NCI-H1092 treated with DMSO at 0.1 percent for 48 hours (cell line): ENCODE measurements around the gene ZNF546.
"Not testable (repeated sequence)": the region's sequence is repeated elsewhere in the genome, so short reads cannot be mapped to it uniquely, and the experiment has no call there.

Experiments used
- DNase-seq: peaks from one replicate; lab custom pipeline; 2025; lab: John Stamatoyannopoulos, UW

ZNF546 gene

DNA sequence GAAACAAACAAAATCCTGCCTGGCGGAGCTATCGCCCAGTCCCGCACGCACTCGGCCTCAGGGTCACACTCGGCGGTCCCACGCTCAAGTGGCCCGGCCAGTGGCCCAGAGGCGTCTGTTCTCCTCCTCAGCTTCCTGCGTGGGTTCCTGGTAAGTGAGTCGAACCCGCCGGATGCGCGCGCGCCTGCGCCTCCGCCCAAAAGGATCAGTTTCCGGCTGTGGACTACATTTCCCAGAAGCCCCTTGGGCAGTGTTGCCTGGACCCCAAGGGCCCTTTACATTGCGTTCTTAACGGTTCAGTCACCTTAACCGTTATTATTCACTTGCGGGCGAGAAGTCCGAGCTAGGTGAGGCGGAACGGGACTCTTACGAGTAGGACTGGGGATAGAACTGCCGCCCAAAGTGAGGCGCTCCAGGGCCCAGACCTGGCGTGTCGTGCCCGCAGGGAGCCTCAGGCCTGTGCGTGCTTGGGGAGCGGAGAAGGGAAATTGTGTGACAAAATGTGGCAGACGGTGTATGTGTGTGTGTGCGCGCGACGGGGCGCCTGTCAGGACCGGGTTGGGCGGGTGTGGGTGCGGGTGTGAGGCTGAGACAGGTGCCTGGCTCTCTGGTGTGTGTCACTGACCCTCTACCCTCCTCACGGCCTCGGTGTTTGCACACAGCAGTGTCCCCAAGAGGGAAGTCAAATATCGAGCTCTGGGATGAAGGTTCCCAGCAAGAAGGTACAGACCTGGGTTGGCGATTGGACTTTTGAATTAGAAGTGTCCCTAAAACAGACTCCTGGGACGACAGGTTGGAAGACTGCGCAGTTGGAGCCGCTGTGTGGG, at the start of gene ZNF546:
Gene ZNF546, plus strand, starts transcription at position 250 of the 827 bp plus-strand sequence. CDS start 1,267 bp downstream, outside the sequence.
- peak; percentile 65 for DNase-seq

DNA sequence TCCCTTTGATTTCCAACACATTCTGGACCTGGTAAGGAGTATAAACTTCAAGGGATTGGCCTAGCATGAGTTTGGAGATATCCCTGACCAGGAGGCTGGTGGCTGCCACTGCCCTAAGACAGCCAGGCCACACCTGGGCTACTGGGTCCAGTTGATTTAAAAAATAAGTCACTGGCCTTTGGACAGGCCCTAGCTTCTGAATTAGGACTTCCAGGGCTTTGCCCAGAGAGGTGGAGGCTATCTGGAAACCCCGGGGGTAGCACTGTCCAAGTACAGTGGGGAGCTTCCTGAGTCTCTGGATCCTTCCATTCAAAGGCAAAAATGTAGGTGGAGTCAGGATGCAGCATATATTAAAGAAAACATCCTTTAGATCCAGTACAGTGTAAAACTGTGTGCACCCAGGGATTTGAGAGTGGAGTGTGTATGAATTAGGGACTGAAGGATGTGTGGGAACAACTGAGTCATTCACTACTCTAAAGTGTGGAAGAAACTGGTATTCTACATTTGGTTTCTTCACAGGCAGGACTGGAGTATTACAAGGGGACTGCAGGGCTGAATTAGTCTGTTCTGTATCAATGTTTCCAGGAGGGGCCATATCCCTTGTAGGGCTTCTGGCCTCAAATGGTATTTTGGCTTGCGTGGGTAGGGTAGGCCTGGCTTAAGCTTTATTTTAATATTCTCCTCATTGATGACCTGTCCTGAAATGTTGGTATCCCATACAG, 47.7 kb upstream of the ZNF546 start:
- DNase-seq = no peak

DNA sequence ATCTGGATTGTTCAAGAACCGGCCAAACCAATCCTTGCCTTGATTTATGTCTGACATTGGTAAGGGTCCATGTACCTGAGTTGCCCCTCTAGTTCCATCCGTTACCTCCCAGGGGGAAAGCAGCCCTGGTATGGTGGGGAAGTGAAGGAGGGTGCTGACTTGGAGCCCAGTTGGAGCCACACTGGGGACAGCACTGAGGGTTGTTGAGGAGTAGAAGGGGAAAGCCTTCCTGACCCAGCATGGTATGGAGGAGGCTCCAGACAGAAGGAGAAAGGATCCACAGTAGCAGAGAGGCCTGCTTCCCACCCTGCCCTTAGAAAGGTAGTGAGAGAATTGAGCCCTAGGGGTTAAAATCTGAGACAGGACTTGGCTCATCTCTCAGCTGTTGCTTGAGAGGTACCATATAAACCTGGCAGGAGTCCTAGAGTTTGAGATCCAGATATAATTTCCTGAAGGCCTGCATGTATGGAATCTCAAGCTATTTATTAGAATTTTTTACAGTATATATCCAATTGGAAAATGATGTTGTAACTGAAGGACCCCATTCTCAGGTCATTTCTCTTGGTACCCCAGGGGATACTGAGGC, 45.7 kb upstream of the ZNF546 start:
- DNase-seq = no peak

DNA sequence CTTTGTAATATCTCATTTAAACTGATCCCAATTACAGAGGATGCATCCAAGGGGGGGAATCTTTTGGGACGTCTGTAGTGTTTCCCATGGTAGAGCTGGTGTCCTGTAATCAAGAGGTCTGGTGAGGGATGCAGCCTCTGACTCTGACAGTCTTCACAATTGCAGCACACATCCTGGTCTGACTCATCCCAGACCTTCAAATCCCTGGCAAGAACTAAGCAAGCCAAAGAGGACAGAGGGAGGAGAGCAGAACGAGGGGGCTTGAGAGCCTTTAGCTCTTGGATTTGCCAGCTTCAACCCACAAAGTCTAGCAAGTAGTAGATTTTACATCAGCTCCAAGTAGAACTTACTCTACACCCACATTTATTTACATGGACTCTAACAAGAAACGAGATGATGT, 45.2 kb upstream of the ZNF546 start:
- no peak for DNase-seq

DNA sequence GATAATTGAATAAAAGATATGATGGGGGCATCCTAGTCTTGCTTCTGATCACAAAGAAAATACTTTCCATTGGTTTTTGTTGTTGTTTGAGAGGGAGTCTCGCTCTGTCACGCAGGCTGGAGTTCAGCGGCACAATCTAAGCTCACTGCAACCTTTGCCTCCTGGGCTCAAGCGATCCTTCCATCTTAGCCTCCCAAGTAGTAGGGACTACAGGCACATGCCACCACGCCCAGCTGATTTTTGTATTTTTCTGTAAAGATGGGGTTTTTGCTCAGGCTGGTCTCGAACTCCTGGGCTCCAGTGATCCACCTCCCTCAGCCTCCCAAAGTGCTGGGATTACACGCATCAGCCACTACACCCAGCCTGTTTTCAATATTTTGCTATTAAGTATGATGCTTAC, 42.9 kb upstream of the ZNF546 start:
- no peak for DNase-seq

DNA sequence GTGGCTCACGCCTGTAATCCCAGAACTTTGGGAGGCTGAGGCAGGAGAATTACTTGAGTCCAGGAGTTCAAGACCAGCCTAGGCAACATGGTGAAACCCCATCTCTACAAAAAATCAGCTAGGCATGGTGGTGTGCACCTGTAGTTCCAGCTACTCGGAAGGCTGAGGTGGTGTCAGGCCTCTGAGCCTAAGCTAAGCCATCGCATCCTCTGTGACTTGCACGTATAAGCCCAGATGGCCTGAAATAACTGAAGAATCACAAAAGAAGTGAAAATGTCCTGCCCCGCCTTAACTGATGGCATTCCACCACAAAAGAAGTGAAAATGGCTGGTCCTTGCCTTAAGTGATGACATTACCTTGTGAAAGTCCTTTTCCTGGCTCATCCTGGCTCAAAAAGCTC, 39.0 kb upstream of the ZNF546 start:
- DNase-seq = not testable (repeated sequence)

DNA sequence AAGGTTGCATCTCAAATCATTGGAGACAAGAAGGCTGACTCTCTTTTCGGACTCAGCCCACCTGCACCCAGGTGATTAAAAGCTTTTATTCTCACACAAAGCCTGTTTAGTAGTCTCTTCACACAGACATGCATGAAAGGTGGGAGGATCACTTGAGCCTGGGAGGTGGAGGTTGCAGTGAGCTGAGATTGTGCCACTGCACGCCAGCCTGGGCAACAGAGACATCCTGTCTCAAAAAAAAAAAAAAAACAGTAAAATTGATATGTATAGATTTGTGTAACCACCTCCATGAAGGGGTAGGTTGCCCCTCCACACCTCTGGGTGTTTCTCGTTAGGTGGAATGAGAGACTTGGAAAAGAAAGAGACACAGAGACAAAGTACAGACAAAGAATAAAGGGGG, 37.9 kb upstream of the ZNF546 start:
- DNase-seq = not testable (repeated sequence)

DNA sequence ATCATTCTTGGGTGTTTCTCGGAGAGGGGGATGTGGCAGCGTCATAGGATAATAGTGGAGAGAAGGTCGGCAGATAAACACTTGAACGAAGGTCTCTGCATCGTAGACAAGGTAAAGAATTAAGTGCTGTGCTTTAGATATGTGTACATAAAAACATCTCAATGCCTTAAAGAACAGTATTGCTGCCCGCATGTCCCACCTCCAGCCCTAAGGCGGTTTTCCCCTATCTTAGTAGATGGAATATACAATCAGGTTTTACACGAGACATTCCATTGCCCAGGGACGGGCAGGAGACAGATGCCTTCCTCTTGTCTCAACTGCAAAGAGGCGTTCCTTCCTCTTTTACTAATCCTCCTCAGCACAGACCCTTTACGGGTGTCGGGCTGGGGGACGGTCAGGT, 37.5 kb upstream of the ZNF546 start:
- not testable (repeated sequence) for DNase-seq

DNA sequence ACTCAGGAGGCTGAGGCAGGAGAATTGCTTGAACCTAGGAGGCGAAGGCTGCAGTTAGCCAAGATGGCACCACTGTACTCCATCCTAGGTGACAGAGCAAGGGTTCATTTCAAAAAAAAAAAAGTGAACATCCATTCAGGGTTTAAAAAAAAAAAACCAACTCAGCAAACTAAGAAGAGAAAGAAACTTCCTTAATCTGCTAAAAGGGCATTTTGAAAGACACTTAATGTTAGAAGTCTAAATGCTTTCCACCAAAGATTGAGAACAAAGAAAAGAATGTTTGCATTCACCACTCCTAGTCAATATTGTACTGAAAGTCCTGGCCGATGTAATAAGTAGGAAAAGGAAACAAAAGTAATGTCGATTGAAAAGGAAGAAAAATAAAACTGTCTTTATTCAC, 33.0 kb upstream of the ZNF546 start:
- no peak for DNase-seq

DNA sequence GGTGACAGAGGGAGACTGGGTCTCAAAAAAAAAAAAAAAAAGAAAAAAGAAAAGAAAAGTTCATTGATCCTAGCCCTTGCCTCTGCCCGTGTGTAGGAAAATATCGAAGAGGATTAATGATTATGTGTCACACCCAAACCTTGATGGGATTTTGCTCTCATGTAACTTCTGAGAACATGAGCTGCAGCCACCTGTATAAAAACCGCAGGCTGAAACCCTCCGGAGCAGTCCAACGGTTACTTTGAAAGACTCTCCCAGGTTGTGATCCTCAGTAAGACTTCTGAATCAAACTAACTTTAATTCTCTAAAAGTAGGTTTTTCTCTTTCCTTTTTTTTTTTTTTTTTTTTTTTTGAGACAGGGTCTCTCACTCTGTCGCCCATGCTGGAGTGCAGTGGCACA, 30.2 kb upstream of the ZNF546 start:
- no peak for DNase-seq

DNA sequence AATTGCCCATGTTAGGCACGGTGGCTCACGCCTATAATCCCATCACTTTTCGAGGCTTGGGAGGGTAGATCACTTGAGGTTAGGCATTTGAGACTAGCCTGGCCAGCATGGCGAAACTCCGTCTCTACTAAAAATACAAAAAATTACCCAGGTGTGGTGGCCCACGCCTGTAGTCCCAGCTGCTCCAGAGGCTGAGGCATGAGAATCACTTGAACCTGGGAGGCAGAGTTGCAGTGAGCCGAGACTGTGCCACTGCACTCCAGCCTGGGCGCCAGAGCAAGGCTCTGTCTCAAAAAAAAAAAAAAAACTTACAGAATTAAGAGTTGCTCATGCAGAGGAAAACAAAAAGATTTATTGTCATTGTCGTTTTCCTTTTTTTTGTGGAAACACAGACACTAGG, 29.3 kb upstream of the ZNF546 start:
- no peak for DNase-seq

DNA sequence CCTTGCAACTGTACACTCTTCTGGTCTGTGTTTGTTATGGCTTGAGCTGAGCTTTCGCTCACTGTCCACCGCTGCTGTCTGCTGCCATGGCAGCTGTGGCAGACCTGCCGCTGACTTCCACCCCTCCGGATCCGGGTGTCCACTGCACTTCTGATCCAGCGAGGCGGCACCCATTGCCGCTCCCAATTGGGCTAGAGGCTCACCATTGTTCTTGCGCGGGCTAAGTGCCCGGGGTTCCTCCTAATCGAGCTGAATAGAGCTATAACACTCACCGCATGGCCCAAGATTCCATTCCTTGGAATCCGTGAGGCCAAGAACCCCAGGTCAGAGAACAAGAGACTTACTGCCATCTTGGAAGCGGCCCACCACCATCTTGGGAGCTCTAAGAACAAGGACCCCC, 28.1 kb upstream of the ZNF546 start:
- DNase-seq = no peak

DNA sequence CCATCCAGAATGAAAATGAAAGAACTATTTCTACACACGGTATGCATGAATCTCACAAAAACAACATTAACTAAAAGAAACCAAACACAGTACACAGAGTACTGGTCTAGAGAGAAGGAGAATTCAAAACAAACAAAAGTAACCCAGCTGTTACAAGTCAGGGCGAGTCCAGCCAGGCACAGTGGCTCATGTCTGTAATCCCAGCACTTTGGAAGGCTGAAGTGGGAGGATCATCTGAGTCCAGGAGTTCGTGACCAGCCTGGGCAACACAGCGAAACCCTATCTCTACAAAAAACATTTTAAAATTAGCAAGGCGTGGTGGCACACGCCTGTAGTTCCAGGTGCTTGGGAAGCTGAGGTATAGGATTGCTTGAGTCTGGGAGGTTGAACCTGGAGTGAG, 27.6 kb upstream of the ZNF546 start:
- no peak for DNase-seq

DNA sequence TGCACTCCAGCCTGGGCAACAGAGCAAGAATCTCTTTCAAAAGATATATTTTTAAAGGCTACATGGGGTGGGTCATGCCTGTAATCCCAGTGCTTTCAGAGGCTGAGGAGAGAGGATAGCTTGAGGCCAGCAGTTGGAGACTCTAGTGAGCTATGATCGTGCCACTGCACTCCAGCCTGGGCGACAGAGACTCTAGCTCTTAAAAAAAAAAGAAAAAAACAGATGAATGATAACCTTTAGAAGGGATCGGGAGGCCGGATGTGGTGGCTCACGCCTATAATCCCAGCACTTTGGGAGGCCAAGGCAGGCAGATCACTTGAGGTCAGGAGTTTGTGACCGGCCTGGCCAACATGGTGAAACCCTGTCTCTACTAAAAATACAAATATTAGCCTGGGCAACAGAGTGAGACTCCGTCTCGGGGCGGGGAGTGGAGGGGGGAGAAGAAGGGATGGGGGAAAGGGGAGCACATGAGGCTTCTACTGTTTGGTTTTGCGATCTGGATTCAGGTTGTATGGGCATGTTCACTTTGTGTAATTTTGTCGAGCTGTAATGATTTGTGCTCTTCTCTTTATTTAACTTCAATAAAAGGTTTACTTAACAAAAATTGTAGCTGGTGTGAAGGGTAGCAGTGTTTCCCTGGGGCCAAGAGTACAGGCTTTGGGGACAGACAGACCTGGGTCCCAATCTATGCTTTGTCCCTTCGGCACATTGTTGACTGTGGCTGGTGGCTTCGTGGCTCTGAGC, 27.0 kb upstream of the ZNF546 start:
- DNase-seq = no peak

DNA sequence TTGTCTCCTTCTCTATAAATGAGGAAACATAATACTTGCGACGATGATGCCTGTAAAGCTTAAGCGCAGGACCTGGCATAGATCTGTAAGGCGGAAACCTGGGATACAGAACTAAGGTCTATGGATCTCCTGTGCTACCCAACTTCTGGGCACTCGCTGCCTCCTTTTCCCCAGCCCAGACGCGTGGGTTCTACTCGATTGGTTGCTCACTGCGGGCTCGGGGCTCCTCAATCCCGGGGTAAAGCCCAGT, 26.5 kb upstream of the ZNF546 start:
- DNase-seq = peak; percentile 74

DNA sequence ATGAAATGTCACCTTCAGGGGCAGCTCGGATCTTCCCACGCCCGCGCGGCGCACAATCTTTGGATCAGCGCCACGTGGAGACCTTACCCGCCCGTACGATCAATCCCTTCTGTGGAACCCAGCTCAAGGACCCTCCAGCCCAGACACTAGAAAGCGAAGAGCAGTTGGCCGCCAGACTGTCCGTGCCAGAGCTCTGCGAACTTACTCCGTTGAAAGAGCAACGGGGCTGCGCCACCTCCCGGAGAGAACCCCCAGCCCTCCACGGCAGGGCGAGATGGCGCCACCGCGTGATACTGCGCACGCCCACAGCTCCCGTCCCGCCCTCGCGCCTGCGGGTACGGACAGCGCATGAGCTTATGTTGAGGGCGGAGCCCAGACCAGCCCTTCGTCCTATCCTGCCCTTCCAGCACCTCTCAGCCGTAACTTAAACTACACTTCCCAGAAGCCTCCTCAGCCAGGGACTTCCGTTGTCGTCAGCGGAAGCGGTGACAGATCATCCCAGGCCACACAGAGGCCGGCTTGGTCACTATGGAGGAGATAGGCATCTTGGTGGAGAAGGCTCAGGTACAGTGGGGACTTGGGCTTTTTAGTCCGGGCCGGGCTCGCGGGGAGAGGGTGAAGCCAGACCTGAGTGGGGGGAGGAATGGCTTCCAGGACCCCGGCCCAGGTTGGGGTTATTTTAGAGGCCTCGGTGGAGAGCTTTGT, 26.0 kb upstream of the ZNF546 start, which contains the start of gene PSMC4:
Gene PSMC4, plus strand, starts transcription at position 491 of the 705 bp plus-strand sequence. Its CDS starts 38 bp downstream, at position 529.
- DNase-seq = peak; percentile 96

DNA sequence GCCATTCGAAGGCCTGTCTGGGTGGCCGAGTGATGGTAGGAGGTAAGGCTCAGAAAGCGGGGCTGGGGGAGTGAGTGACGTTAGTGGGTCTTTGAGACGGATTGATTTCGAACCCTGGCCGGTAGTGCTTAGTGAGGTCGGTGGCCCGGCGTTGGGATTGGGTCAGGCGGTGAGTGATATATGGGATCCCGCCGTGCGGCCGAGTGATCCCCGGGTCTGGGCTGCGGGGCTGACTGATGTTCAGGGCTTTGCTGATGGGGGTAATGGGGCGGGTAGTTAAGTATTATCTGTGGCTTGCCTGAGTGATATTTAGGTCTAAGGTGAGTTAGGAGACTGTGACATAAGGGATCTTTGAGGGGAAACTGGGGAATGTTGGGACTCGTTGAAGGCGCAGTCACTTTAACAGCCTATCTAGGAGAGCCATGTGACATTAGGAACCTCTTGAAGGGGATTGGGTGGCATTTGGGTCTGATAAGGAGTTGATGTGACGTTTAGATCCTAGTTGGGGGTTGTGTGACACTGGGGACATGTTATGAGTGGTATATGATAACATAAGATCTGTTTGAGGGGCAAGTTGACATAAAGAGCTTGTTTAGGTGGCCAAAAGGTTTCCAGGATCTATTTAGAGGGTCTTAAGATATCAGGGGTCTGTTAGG, 25.4 kb upstream of the ZNF546 start:
- DNase-seq = no peak

DNA sequence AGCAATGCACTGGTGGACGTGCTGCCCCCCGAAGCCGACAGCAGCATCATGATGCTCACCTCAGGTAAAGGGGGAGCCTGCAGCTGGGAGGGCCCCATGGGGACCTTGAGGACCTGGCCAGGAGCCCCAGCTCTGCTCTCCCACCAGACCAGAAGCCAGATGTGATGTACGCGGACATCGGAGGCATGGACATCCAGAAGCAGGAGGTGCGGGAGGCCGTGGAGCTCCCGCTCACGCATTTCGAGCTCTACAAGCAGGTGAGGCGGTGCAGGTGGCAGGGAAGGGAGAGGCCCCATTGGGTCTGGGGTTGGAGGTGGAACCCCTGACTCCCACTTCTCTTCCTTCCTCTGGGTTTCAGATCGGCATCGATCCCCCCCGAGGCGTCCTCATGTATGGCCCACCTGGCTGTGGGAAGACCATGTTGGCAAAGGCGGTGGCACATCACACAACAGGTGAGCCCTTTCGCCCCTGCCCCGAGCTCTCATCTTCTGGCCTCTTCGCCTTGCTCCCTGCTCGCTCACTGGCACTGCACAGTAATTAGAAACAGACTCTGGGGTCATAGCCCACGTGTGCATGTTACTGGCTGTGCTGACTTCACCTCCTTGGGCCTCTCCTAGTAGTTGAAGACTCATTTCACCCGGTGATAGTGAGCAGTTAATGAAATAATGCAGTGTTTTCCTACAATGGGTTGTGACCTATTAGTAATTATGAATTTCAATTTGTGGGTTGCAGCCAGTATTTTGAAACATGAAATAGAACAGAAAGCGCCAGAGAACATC, 22.3 kb upstream of the ZNF546 start:
- DNase-seq = no peak

DNA sequence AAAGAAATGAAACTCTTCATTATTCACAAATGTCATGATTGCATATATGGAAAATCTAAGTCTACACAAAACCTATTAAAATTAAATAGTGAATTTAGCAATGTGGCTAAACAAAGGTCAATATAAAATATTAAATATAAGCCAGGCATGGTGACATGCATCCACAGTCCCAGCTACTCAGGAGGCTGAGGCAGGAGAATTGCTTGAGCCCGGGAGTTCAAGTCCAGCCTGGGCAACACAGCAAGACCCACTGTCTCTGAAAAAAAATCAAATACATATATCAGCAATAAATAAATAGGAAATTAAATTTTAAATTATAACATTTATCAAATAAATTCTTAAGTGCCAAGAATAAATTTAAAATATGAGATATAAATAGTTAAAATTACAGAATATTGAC, 14.0 kb upstream of the ZNF546 start:
- no peak for DNase-seq

DNA sequence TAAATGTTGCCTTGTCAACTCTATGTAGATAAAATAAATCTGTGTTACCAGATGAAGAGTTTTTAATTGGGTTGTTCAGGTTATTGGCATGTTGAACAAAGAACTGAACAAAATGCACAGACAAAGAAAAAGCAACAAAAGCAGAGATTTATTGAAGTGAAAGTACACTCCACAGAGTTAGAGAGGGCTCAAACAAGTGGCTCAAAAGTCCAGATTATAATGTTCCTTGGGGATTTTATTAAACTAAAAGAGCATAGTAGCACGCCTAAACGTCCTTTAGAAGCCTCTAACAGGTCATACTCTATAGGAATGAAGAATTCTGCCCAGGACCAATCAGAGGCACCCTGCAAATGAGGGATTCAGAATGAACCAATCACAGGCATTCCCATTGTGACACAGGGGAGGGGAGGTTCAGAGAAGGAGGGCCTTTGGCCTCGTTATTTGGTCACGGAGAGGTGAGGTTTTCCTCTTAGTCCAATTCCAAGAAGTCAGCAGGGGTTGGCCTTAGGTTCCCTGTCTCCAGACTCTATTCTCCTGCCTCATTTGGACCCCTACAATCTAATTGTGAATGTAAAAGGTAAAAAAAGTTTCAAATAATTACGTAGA, 13.1 kb upstream of the ZNF546 start:
- no peak for DNase-seq
